Esophagus squamous epithelium (tissue), 5 donors: ENCODE results near the gene USP49. TPM values are rescaled to one million over a fixed set of nuclear protein-coding genes. Genes with fewer than 3 reads are reported as not detected.

ENCODE experiments used
- DNase-seq: peaks from one replicate; lab custom pipeline; 2025; lab: John Stamatoyannopoulos, UW
- H3K27ac ChIP-seq, 4 donors: fragments of 200-600 bp; sonication (generic); one replicate each; pipeline ENCODE4 v1.5.1; 2016 to 2019; ENCODE audit warnings: mild to moderate bottlenecking in 1 of 4
- H3K27me3 ChIP-seq, 4 donors: fragments of 200-600 bp; sonication (generic); 1 replicate in 3 of 4; 2 replicates in 1 of 4; pipeline versions ENCODE4 v1.5.1 to v1.6.0; 2017 to 2021; ENCODE audit warnings: antibody characterized with exemption in 1 of 4
- H3K36me3 ChIP-seq, 3 donors: fragments of 200-600 bp; sonication (generic); one replicate each; pipeline ENCODE4 v1.5.1; 2016 to 2019
- H3K4me1 ChIP-seq, 3 donors: fragments of 200-600 bp; sonication (generic); one replicate each; pipeline ENCODE4 v1.5.1; 2017 to 2019
- H3K4me3 ChIP-seq, 4 donors: fragments of 200-600 bp; sonication (generic); 1 replicate in 3 of 4; 2 replicates in 1 of 4; pipeline ENCODE4 v1.5.1; 2016 to 2019; ENCODE audit warnings: mild to moderate bottlenecking in 2 of 4, moderate library complexity in 1 of 4
- H3K9me3 ChIP-seq, 3 donors: fragments of 200-600 bp; sonication (generic); one replicate each; pipeline ENCODE4 v1.5.1; 2016 to 2019
- POLR2A ChIP-seq, 4 donors: fragments of 450-650 bp; IDR thresholded peaks; one replicate each; pipeline ENCODE4 v1.6.1; 2017; ENCODE audit warnings: antibody characterized with exemption in 4 of 4, mild to moderate bottlenecking in 4 of 4, moderate library complexity in 3 of 4
- WGBS, 2 donors: methylation state at CpG; one replicate each; pipeline ENCODE4 v1.1.5; 2018; 5-methylcytosine and 5-hydroxymethylcytosine counted together
- intact Hi-C: fragments of 100-400 bp; cut with DNase I; formaldehyde crosslinking; loops from one replicate; pipeline ENCODE4 v1.15.0; 2022
- total RNA-seq, 4 donors: library from RNA; depleted of rRNA; stranded (reverse); fragments of >200 nt; gene quantifications; one replicate each; pipeline ENCODE4 v1.1.0, GENCODE V29; 2016
- TF ChIP-seq, protein P1 (sequence below), 6 experiments: fragments of 450-650 bp in 4 of 6; fragments of 200-600 bp in 2 of 6; sonication (generic) in 2 of 6; IDR thresholded peaks; one replicate each; pipeline ENCODE4 v1.5.1; 2016 to 2019; ENCODE audit warnings: antibody characterized with exemption in 6 of 6, mild to moderate bottlenecking in 4 of 6, moderate library complexity in 4 of 6
- donor health status: DM: yes; HTN: yes; CAD: no.

USP49 gene
- total RNA-seq, 4 donors from 2014 or later, result 1.4 to 2.7 (median 1.8) TPM

DNA sequence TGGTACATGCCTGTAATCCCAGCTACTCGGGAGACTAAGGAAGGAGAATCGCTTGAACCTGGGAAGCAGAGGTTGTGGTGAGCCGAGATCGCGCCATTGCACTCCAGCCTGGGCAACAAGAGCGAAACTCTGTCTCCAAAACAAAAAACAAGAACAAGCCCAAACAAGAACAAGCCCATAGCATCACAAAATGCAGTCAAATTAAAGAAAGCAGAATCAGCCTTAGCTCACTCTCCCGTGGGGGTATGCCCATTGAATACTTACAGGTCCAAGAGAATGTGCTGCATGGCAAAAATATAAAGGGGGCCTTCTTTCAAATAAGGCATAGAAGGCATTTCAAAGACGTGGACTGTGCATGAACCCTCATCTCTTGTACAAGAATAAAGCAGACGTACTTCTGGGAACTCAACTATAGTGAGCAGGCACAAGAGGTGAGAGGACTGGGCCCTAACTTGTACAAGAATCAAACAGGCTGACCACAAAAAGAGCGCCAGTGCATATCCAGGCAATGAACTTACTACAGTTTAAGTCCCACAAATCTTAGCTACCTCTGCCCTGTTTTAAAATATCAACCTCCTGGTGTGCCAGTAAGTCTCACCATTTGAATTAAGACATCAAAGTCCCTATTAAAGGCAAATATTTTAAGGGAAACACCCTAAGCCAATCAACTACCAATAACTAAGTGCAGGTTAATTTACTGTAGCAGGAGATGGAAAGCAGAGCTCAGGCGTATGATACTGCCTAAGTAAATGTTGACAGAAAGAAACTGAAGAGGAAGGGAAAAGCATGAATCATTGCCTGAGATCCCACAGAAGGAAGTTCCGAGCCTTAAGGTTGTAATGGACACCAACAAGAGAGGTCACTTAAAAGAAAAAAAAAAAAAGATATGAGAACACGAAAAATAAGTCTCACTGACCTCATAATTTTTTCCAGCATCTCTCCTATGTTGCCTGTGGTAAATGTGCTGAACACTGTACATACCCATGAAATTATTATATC lies 70.3 kb downstream of the USP49 start:
- H3K27me3 ChIP-seq, result no peaks in the 10 kb centered on the region
- no peaks in the 10 kb centered on the region for H3K36me3 ChIP-seq
- TF ChIP-seq POLR2A (IDR thresholded peaks at IDR 0.05), result no peak
- TF ChIP-seq, protein P1, sequence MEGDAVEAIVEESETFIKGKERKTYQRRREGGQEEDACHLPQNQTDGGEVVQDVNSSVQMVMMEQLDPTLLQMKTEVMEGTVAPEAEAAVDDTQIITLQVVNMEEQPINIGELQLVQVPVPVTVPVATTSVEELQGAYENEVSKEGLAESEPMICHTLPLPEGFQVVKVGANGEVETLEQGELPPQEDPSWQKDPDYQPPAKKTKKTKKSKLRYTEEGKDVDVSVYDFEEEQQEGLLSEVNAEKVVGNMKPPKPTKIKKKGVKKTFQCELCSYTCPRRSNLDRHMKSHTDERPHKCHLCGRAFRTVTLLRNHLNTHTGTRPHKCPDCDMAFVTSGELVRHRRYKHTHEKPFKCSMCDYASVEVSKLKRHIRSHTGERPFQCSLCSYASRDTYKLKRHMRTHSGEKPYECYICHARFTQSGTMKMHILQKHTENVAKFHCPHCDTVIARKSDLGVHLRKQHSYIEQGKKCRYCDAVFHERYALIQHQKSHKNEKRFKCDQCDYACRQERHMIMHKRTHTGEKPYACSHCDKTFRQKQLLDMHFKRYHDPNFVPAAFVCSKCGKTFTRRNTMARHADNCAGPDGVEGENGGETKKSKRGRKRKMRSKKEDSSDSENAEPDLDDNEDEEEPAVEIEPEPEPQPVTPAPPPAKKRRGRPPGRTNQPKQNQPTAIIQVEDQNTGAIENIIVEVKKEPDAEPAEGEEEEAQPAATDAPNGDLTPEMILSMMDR (IDR thresholded peaks at IDR 0.05), result no peak
- H3K27ac ChIP-seq, result no peak overlapping the region
- intact Hi-C loops, result no loop called here
- H3K4me1 ChIP-seq, result no peaks in the 10 kb centered on the region
- no peaks in the 10 kb centered on the region for H3K9me3 ChIP-seq
- 76 to 80% methylated on average over 13 of the region's 13 CpGs for WGBS, 2 donors
- DNase-seq, result no peak
- no peak overlapping the region for H3K4me3 ChIP-seq

DNA sequence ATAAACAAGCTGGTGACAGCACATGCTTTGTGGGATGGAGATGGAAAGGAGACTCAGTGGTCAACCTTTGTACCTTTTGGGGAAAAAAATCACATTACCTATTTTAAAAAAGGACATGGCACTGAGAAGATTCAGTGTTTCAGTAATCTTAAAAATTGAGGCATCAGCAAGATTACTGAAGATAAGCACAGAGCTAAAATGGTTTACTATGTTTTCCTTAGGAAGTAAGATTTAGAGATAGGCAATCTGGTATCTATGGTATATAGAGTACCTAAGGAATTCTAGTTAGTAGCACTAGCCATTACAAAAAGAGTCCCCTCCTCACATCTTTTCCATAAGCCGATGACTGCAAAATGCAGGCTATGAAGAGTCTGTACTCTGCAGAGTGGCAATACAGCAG lies 72.0 kb downstream of the USP49 start:
- 100% methylated on average over 1 of the region's 1 CpG for WGBS, 2 donors
- H3K9me3 ChIP-seq, result no peaks in the 10 kb centered on the region
- TF ChIP-seq, protein P1 (IDR thresholded peaks at IDR 0.05), result no peak
- TF ChIP-seq POLR2A (IDR thresholded peaks at IDR 0.05), result no peak
- no peak overlapping the region for H3K27ac ChIP-seq
- no peaks in the 10 kb centered on the region for H3K4me1 ChIP-seq
- no peaks in the 10 kb centered on the region for H3K36me3 ChIP-seq
- intact Hi-C loops, result no loop called here
- H3K4me3 ChIP-seq, result no peak overlapping the region
- DNase-seq, result no peak
- no peaks in the 10 kb centered on the region for H3K27me3 ChIP-seq

DNA sequence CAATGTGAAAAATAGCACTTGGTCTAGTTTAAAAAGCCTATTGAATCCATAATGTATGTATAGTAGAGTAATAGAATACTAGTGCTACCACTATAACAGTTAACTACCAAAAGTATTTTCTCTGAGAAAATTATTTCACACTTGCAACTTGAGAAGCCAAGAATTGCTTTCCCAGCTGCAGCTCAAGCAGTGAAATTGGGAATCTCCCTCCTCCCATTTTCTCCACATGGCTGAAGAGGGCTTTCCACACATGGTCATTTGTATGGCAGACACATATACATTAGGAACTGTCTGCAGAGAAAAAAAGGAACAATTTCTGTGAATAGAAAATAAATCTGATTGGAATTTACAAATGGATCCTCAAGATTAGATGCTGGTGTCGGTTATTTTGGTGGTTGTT lies 73.2 kb downstream of the USP49 start:
- no peaks in the 10 kb centered on the region for H3K9me3 ChIP-seq
- DNase-seq, result no peak
- intact Hi-C loops, result no loop called here
- no peaks in the 10 kb centered on the region for H3K36me3 ChIP-seq
- H3K27me3 ChIP-seq, result no peaks in the 10 kb centered on the region
- no peak overlapping the region for H3K27ac ChIP-seq
- H3K4me1 ChIP-seq, result no peaks in the 10 kb centered on the region
- WGBS, 2 donors, result 100% methylated on average over 1 of the region's 1 CpG
- TF ChIP-seq, protein P1 (IDR thresholded peaks at IDR 0.05), result no peak
- no peak for TF ChIP-seq POLR2A (IDR thresholded peaks at IDR 0.05)
- H3K4me3 ChIP-seq, result no peak overlapping the region

DNA sequence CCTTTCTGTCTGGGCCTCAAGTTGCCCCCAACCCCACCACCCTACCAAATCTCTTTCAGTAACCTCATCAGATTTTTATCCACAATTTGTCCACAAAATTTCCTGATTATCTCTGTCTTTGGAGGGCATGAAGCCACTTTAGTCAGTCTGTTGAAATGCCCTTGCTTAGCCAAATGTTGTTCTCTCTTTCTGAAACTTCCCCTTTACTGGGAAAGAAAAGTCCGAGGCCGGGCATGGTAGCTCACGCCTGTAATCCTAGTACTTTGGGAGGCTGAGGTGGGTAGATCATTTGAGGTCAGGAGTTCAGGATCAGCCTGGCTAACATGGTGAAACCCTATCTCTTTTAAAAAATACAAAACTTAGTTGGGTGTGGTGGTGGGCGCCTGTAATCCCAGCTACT lies 73.9 kb downstream of the USP49 start:
- no peaks in the 10 kb centered on the region for H3K4me1 ChIP-seq
- H3K36me3 ChIP-seq, result no peaks in the 10 kb centered on the region
- H3K27ac ChIP-seq, result no peak overlapping the region
- H3K27me3 ChIP-seq, result no peaks in the 10 kb centered on the region
- WGBS, 2 donors, result 94 to 100% methylated on average over 3 to 4 of the region's 4 CpGs
- no peak for TF ChIP-seq POLR2A (IDR thresholded peaks at IDR 0.05)
- TF ChIP-seq, protein P1 (IDR thresholded peaks at IDR 0.05), result no peak
- intact Hi-C loops, result no loop called here
- no peaks in the 10 kb centered on the region for H3K9me3 ChIP-seq
- no peak overlapping the region for H3K4me3 ChIP-seq
- DNase-seq, result no peak

DNA sequence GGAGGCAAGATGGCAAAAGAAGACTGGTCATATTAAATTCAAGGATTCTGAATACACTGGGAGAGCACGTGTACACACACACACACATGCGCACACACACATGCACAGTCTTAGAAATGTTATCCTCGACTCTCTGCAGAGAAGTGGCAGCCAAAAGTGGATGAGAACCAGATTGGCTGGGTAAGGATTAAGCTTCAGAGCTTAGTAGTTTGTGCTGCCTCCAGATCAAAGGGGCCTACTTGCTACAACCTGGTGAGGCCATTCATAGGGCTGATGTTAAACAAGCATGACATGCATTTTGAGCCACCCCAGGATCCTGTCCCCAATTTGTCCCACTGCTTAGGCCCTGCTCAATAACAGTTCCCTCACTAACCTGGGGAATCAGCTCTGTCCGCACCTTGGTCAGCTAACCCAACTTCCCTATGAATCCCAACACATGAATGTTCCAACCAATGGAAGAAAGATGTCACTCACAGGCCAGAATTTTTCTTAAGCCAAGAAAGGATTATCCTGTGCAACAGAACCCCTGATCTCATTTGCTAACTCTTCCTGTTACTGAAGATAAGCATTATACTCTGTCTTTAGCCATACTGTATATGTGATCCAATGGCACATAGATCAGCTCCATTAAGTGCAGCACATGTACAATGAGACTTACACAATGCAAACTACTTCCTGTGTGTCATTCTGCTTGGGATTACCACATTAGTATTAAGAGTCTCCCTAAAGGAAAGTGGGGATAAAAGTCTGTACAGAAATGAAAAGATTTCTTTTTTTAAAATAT lies 76.7 kb downstream of the USP49 start:
- Histone ChIP-seq H3K27ac (no peak overlapping the region), H3K36me3 (no peaks in the 10 kb centered on the region), H3K9me3 (no peaks in the 10 kb centered on the region), H3K4me1 (no peaks in the 10 kb centered on the region), H3K27me3 (no peaks in the 10 kb centered on the region), H3K4me3 (no peak overlapping the region)
- WGBS, 2 donors, result 73 to 90% methylated on average over 3 to 4 of the region's 4 CpGs
- intact Hi-C loops, result no loop called here
- DNase-seq, result no peak
- TF ChIP-seq, protein P1 (IDR thresholded peaks at IDR 0.05), result no peak
- TF ChIP-seq POLR2A (IDR thresholded peaks at IDR 0.05), result no peak
